GM21786 (cell line): Measurements from ENCODE around the gene CEBPZOS.
A peak's percentile ranks its signal among the peaks of the same experiment; 100 is the strongest.

Experiments used
- ATAC-seq: cut with Tn5 transposase; IDR thresholded peaks from one replicate; pipeline ENCODE4 v1.9.1; 2021; ENCODE audit not compliant: unreplicated experiment

Gene CEBPZOS

DNA sequence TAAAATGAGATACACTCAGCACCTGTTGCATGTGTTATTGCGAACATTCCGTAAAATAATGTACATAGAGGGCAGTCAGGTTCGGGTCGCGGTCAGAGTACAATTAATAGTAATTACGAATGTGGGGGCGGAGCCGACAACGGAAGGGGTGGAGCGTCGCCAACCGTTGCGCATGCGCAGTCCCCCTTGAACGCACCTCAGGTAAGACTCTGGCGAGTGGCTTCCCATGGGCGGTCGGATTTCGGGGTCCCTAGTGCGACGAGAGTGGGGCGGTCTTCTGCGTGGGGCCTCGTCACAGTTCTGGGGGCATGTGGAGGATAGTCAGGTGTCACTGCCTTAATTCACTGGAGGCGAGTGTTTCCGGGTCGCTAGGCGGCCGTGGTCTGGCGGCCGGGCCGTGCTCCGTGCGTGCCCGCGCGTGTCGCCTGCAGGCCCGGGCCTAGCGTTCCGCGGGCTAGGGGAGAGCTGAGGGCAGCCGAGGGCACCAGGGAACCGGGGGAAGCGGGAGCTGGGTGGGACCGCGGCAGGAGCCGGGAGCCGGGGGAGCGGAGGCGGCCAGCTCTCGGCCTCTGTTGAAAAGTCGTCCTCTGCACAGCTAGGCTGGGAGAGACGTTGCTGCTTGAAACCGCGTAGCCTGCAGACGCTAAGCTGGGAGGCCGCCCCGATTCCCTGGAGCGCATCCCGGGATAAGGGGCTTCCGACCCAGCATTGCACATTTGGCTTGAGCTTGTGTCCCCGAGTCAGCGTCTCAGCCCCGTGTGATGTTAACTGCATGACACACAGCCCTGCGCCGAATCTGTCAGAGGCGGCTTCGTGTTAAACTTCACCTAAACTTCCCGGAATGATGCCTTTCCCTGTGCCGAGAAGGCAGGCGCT is at the start of gene CEBPZOS:
Gene CEBPZOS, plus strand, starts transcription at position 177 of the 876 bp plus-strand sequence. CDS start 3,209 bp downstream, outside the sequence.
- peak; percentile 66 for ATAC-seq

DNA sequence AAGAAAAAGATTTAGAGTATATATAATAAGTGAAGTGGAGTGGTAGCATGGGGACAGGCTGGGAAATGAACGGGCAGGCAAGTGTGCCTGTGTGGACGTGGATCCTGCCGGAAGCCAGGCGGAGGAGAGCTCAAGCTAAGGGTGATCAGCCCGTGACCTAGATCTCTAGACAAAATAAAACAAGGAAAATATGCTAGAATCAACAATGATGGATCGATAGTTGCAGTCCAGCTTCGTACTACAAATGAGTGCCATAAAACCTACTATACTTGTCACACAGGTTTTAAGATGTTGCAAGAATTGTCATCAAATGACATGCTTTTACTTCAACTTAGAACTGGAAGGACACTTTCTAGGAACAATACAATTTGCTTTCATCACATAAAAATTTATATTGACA is 48.0 kb upstream of the CEBPZOS start:
- no peak for ATAC-seq

DNA sequence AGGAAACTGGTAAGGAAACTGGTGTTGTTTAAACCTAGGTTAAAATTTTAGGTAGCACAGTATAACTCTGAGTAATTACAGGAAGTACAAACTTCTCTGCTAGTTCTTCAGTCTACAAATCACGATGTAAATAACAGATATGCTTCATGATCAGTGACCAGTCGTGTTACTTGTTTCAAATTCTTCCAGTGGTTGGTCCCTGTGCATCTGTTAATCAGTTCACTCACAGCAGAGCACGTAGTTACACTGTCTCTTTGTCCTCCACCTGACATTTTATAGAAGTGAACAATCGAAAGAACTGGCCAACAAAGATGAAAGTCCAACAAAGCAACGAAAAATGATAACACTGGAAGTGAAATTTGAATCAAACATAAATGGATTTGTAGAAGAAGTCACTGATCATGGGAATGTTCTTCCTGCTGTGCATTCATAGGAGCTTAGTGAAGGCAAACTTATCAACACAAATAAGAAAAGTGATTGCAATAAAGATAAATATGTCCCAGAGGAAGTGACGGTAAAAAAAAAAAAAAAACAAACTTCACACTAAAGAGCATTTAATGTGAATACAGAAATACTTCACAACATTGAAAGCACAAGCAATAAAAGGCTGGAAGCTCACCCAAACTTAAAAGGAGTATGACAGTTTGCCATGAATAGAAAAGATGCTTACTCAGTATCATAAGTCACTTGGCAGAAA is 46.5 kb upstream of the CEBPZOS start:
- no peak for ATAC-seq

DNA sequence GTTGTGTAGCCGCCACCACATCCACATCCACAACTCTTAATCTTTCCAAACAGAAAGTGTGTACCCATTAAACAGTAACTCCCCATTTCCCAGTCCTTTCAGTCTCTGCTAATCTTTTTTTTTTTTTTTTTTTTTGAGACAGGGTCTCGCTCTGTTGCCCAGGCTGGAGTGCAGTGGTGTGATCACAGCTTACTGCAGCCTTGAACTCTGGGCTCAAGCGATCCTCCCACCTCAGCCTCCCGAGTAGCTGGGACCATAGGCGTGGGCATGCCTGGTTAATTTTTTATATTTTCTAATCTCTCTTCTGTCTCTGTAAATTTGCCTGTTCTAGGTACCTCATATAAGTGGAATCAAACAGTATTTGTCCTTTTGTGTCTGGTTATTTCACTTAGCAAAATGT is 43.1 kb upstream of the CEBPZOS start:
- no peak for ATAC-seq

DNA sequence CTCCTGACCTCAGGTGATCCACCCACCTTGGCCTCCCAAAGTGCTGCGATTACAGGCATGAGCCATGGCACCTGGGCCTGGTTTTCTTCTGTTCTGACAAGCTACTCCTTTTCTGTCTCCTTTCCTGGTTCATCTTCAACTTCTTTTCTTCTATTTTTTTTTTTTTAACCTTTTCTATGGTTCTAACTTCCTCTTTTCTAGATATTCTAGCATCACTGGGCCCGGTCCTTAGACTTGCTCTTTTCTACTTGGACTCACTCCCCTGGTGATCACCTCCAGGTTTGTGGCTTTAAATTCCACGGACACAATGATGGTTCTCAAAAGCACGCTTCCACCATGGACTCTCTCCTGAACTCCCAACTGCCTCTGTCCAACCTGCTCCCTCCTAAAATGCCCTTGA is 41.5 kb upstream of the CEBPZOS start:
- ATAC-seq, result no peak

DNA sequence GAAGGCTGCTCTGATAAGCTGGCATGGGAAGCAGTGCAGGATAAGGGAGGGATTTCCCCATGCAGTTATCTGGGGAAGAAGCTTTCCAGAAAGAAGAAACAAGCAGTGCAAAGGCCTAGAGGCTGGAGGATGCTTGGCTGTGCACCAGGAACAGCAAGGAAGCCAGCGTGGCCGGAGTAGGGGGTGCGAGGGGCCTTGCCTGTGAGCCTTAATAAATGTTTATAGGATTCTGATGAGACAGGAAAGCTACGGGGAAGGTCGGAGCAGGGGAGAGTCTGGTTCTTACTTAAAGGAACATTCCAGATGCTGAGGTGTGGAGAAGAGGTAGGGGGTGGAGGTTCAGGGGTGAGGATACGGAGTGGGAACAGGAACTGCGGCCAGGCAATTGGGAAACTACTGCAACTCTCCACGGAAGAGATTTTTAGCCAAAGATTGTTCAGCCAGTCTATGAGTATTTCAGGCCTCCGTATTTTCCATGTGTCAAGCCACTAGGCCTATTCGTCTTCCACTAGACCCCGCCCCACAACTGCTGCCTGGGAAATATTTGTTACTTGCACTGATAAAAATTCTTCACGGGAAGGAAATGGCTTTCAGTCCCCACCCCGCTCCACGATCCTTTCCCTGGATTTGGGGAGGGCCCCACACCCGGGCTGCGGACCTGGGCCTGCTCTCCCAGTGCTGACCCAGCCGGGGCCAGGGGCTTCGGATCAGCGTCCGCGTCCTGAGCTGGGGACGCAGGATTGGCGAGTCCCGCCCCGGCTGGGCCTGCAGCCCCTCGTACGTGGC is 40.0 kb upstream of the CEBPZOS start:
- peak; percentile 30 for ATAC-seq

DNA sequence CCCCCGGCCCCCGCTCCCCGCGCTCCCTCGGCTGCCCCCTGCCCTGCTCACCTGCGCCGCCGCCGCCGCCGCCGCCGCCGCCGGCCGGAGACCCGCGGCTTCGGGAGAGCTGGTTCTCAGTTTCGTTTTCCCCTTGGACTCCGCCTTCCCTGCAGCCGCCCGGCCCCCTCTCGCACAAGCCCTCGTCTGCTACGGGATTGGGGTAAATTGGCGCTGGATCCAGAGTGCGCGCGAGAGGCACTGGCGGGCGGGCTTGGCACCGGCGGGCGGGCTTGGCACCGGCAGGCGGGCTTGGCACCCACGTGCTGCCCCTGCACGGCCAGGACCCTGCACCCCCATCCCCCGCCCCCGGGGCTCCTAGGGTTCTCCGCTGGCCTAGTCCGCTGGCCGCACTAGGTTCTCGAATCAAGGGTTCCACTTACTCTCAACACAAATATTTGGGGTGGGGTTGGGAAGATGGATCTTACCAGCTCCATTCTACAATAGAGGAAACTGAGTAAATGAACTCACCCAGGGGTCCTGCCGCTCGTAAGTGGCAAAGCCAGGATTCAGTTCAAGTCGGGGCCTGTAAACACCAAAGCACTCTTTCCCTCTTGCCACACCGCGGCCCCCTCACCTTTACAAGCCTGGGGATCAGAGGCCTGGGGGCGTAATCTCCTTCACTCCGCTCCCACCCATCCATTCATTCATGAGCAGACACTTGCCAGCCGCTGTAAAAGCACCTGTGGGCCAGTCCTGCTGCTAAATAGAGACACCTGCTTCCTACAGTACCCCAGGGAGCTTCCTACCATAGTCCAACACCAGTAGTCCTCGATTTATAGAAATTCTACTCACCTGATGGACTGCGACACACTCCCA is 39.2 kb upstream of the CEBPZOS start, which contains the start of gene EIF2AK2:
Gene EIF2AK2, minus strand, starts transcription at position 124 of the 858 bp plus-strand sequence. CDS start 9,174 bp downstream, outside the sequence.
- ATAC-seq, result peak; percentile 86

DNA sequence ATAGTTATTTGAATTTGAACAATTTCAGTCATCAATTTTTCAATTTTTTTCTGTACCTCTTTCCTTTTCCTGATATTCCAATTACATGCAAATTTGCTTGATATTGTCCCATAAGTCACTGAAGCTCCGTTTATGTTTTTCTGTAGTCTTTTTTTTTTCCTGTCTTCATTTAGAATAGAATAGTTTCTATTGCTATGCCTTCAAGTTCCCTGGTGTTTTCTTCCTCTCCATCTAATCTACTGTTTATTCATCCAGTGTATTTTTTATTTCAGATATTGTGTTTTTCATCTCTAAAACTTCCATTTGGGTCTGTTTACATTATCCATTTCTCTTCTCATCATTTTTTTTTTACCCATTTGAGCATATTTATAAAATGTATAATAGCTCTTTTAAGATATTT is 31.5 kb upstream of the CEBPZOS start:
- no peak for ATAC-seq

DNA sequence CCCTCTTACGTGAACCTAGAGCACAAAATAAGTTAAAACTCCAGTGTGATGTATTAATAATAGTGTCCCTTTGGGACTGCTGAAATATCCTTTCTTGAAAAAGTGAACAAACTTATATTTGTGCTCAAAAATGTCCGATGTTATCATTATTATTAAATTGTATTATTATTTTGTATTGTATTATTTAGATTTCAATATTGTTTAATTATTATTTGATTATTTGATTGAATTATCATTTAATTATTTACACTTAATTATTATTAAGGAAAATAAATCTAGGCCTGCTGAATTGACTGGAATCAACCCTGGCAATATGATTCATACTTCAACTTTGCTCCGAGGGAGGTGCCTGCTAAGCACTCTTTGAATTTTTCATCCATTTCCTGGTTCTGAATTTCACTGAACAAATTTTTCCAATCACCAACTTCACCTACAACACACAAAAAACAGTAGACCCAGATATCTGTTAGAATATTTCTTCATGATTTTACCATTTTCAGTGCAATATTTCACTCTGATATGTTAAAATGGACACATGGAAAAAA is 28.6 kb upstream of the CEBPZOS start:
- no peak for ATAC-seq

DNA sequence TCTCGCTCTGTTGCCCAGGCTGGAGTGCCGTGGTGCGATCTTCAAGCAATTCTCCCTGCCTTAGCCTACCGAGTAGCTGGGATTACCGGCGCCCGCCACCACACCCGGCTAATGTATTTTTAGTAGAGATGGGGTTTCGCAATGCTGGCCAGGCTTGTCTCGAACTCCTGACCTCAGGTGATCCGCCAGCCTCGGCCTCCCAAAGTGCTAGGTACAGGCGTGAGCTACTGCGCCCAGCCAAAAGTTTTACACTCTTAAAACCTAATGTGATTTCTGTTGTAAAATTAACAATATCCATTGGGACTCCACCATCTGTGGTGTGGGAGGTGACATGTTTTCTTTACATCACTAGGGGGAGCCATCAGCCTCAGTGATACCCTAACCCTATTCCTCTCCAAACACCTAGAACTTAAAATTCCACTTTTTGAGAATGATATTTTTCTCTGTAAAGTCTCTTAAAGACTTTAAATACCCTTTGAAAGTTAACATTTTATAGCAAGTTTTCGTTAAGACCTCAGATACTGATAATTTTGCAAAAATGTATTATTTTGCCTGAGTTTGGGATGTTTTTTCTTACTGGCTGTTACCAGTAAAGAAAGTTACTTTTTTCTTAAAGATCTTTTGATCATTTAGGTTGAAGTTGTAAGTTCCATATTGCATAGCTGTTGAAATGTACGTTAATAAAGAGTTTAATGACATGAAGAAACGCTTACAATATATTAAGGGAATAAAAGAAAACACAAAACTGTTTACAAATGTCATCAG is 27.9 kb upstream of the CEBPZOS start:
- ATAC-seq, result no peak

DNA sequence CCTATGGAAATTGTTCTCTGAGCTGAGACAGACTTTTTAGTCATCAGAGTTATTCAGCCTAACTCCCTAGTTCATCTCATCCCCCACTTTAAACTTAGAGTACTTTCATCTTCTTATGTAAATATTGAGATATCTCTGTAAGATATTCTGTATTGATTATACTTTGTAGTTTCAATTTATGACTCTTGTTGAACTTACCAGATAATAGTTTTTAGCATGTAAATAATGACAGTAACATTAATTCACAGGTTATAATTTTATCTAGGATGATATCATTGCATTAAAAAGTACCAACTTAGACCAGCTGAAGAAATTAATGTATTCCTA is 24.7 kb upstream of the CEBPZOS start:
- no peak for ATAC-seq

DNA sequence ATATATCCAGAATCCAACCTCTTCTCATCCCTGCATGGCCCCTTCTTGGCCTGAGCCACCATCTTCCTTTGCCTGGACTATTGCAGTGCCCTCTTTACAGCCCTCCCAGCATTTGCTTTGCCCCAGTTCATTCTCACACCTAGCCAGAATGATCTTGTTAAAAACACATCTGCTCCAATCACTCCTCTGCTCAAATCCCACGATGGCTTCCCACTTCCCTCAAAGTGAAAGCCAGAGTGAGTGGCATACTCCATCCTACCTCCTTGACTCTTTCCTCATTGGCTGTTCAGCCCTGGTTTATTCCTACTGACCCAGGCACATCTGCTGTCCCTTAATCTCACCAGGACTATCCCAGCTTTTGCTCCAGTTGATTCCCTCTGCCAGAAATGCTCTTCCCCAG is 22.6 kb upstream of the CEBPZOS start:
- no peak for ATAC-seq

DNA sequence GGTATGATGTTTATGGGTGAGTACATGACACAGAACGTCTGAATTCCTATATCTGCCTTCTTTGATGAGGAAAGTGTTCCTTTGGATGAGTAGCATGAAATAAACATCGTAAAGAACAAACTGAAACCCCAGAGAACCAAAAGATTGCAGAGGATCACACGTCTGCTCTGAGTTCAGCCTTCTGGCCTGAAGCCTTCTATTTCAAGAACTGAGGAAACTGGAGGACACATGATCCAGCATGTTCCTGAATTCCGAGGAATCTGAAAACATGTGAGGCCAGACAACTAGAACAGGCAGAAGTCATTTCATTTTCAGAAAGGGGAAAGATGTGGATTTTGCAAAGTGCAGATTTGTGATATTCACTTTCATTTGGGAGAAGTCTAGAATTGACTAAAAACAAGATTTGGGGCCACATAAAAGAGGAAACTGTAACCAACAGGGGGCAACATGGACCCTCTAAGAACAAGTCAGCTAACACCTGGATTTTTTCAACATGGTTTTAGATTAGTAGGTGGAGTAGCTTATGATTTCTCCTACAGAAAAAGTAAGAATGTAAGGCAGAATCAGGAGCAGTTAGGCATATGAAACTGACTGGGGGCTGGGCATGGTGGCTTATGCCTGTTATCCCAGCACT is 16.2 kb upstream of the CEBPZOS start:
- no peak for ATAC-seq

DNA sequence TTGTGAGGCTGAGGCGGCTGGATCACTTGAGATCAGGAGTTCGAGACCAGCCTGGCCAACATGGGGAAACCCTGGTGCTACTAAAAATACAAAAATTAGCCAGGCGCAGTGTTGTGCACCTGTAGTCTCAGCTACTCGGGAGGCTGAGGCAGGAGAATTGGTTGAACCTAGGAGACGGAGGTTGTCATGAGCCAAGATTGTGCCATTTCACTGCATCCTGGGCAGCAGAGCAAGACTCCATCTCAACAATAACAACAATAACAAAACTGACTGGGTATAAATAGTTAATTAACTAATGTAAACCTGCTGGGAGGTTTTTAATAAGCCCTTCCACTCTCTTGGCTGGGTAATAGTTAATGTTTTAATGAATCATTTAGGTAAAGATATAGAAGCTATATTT is 15.7 kb upstream of the CEBPZOS start:
- no peak for ATAC-seq

DNA sequence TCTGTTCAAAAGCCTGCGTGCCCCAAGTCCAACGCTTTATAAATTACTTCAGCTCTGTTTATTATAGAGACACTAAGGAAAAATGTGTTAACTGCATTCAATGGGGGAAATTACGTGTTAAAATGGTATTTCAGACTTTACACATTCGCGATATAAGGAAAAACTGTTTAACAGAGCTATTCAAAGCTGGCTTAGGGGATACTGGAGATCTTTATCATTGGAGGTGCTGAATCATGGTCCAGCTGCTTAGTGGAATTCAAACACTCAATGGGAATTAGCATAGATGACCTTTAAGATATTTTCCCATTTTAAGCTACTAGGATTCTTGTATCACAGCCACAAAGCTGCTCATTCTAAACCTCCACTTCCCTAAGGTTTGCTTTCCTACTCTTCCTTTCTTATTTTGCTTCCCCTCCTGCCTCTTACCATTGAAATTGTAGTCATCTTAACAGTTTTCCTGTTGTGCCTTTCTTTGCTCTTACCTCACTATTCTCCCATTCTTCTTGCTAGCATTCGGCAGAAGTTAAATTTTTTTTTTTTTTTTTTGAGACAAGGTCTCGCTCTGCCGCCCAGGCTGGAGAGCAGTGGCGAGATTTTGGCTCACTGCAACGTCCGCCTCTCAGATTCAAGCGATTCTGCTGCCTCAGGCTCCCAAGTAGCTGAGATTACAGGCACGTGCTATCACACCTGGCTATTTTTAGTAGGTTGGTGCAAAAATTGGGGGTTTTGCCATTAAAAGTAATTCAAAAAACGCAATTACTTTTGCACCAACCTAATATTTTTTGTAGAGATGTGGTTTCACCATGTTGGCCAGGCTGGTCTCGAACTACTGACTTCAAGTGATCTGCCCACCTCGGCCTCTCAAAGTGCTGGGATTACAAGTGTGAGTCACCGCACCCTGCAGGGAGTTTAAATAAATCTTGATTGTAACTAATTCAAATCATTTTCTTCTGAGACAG is 14.3 kb upstream of the CEBPZOS start:
- ATAC-seq, result no peak

DNA sequence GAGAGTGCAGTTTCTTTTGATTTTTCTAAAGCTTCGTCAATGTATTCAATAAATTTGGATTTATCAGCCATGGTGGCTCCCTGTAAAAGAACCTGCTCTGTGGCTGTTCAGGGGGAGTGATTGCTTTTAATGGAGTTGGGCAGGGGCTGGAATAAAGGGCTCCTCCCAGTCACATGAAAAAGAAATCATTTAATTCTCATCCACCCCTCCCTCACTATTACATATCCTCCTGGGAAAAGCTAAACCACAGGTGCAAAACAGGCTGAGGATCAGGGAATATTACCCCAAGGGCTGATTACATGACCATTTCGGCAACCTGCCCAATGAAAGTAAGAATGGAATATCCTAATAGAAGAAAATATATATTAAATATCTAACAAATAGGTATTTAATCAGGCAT is 7.7 kb upstream of the CEBPZOS start, which contains the start of gene SULT6B1:
Gene SULT6B1, minus strand, starts transcription at position 101 of the 400 bp plus-strand sequence. Its CDS starts 30 bp downstream, at position 71.
- no peak for ATAC-seq

DNA sequence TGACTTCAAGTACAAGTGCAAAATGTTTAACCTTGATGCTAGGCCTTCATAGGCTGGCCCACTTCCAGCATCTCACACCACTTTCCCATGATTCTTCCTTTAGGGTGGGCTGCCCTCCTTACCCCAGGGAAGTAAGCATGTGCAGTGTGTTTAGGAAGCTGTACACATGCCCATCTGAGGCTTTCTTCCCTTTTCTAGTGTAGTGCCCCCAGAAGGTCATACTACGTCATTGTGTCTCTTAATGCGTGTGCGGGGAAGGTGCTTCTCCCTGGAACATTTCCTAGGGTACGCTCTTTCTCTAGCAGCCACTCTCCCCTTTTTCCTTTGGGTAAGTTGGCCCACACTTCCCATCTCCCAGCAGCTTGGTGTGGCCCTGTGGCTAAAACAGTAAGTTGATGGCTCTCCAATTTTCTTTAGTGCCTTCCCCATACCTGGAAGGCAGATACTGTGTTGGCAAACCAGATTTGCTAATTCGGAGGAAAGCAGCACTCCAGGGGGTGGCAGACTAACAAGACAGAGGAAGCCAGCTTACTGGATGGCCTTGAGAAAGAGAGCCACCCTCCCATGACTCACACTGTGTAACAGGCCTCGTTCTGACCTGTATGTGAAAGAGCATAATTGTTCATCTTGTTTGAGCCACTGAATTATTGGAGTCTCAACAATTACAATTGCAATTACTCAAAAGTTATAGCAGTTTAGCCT is 6.7 kb upstream of the CEBPZOS start:
- ATAC-seq, result no peak
